NB4 (cell line): ENCODE measurements around the gene ZFPM1.

Experiments used
- DNase-seq: peaks from one replicate; pipeline ENCODE4 v3.0.0; 2010; ENCODE audit warnings: low read depth
- H3K4me3 ChIP-seq: one replicate; pipeline ENCODE4 v1.5.1; 2011; ENCODE audit warnings: mild to moderate bottlenecking, low read depth, low read length, moderate library complexity
- CTCF ChIP-seq: IDR thresholded peaks from one replicate; pipeline ENCODE4 v1.5.1; 2012; ENCODE audit warnings: low read depth, low read length
- MAX ChIP-seq: IDR thresholded peaks from 2 replicates; pipeline ENCODE4 v1.6.1; 2011; ENCODE audit warnings: low read depth, low read length
- MYC ChIP-seq: IDR thresholded peaks from 2 replicates; pipeline ENCODE4 v1.6.1; 2011; ENCODE audit warnings: low read depth, low read length
- POLR2A ChIP-seq: IDR thresholded peaks from 2 replicates; pipeline ENCODE4 v1.6.1; 2011; ENCODE audit warnings: mild to moderate bottlenecking; ENCODE audit not compliant: insufficient read length; ENCODE audit errors: extremely low read depth

ZFPM1 gene

GRCh38 chr16:88582912-88583575 lies 130.0 kb downstream of the ZFPM1 start:
- TF ChIP-seq CTCF (no peak), MYC (no peak), MAX (no peak), POLR2A (no peak)
- no peak for DNase-seq
- no peak overlapping the region for H3K4me3 ChIP-seq

- no peak for DNase-seq
- TF ChIP-seq CTCF: no peak
- TF ChIP-seq MAX: no peak
- no peak for TF ChIP-seq MYC
- no peak for TF ChIP-seq POLR2A
- no peak overlapping the region for H3K4me3 ChIP-seq
Measured at GRCh38 chr16:88584676-88585075, 131.6 kb downstream of the ZFPM1 start.

- DNase-seq: no peak
- TF ChIP-seq CTCF (no peak), MYC (no peak), MAX (no peak), POLR2A (no peak)
- H3K4me3 ChIP-seq: no peak overlapping the region
Measured at GRCh38 chr16:88585269-88585668, 132.2 kb downstream of the ZFPM1 start.

GRCh38 chr16:88585927-88586581 lies 133.0 kb downstream of the ZFPM1 start:
- DNase-seq: no peak
- TF ChIP-seq MAX (no peak), MYC (no peak), CTCF (no peak), POLR2A (no peak)
- no peak overlapping the region for H3K4me3 ChIP-seq
